ENCODE results near the gene KCNIP4.

Gene KCNIP4

DNA sequence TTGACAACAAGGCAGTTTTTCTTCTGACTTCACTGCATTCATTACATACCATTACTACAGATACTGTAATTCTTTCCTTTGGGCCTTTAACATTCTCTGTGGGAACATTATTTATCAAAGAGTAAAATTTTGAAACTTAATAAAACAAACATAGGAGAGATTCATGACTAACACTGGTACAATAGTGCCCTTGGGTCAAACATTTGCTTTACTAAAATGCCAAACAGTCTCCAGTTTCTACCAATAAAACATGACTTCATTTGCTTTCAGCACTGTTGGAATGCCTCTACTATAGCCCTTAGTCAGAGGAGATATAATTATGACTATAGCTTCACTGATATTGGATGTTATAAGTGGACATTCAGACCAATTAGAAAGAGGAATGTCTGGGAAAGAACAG lies 766.9 kb downstream of the KCNIP4 start:
- DNase-seq (ENCODE audit: low spot score): no peak

DNA sequence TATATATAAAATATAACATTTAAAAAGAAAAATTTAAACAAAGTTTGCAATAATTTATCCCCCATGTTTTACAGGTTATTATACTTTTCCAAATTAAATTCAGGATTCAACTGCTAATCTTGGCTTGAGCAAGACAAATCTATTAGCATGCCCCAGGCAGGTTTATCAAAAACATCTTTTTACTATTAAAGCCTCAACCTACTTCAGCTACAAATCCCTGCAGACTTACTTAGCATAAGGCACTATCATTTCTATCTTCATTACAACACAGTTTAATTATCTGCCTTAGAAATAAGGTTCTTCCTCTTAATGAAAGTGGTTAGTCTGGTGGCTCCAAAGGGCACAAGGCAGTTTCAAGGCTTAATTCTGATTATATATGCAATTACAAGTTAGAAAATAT lies 770.7 kb downstream of the KCNIP4 start:
- no peak for DNase-seq (ENCODE audit: low spot score)

GRCh38 chr4:21177092-21177491 lies 771.5 kb downstream of the KCNIP4 start:
- no peak for DNase-seq (ENCODE audit: low spot score)

DNA sequence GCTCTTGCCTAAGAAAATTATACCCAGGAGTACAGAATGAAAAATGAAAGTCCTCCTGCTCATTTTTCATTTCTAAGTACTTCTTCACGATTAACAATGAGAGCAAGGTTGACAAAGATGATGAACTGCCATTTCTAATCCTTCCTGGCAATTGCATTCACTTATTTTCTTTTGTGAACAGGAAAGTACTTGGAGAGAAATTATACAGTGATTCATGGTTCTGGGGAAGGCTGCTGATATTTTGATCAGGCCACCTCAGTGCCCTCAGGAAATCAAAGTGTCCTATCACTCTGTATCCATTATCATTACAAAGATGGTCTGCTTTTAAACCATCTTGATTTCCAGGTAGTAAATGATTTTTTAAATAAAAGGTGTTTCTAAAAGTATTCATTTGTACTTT lies 780.9 kb downstream of the KCNIP4 start:
- DNase-seq (ENCODE audit: low spot score): no peak

DNA sequence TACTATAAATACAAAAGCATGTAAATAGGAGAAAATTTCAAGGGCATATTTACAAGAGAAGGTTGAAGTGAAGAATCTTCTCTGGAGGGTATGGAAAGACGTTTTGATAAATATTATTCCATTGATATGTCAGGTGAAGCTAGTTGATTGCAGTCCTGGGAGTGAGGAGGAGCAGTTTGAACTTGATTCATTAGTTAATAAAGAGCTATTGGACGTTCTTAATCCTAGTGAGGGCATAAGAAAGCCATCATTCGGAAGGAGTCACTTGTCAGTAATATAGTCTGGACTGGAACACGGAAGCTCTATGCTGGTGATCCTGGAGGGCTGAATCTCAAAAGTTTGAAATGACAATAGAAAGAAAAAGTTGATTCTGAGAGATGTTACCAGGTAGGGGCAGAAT lies 793.2 kb downstream of the KCNIP4 start:
- no peak for DNase-seq (ENCODE audit: low spot score)

GRCh38 chr4:21139327-21139726 lies 809.2 kb downstream of the KCNIP4 start:
- DNase-seq (ENCODE audit: low spot score): no peak

- DNase-seq (ENCODE audit: low spot score): no peak
Measured at GRCh38 chr4:21136051-21136630, 812.4 kb downstream of the KCNIP4 start.

DNA sequence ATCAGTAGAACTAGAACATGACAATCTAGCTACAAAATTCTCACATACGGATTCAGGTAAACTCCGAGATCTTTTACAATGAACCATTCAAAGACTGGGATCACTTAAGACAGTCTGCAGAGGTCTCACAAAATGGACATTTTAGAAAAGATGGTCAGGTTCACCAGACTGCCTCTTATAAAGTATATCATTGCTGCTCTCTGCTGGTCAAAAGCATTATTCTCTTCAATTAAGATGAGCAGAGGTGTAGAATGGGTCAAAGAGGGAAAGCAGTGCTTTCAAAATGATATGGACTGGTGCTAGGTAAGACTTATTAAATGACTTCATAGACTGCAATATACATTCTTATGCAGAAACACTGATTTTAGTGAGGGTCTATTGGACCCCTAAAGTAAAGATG lies 813.6 kb downstream of the KCNIP4 start:
- DNase-seq (ENCODE audit: low spot score): no peak

DNA sequence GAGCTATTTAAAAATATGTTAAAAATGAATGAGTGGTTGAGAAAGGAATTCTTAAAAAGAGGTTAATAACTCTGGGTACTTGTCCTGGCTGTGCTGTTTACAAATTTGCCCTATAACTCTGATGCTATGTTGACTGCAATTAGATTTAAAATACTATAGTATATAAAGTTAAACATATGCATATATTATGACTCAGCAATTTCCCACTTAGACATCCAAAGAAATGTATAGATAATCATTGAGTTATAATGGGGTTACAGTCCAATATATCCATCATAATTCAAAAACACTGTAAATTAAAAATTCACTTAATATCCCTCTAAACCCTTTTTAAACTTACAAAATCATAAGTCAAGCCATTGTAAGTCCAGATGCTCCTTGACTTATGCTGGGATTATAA lies 818.0 kb downstream of the KCNIP4 start:
- no peak for DNase-seq (ENCODE audit: low spot score)

- no peak for DNase-seq (ENCODE audit: low spot score)
Measured at GRCh38 chr4:21126014-21126512, 822.5 kb downstream of the KCNIP4 start.

DNA sequence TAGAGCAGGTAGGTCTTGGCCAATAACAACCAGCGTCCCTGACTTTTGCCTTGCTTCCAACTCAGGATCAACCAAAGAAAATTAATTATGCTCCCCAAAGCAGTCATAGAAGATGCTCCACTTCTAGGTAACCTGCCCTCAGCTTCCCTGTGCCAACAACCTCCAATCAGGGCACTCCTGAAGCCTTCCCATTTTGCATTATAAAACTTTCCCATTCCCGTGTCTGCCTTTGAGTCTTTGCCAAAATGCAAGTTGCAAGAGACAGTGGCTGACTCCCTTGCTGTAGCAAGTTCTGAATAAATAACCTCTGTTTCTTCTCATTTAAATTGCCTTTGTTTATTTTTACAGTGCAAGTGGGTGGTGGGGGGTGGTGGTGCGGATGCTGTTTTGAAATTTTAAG lies 830.3 kb downstream of the KCNIP4 start:
- DNase-seq (ENCODE audit: low spot score): no peak

- DNase-seq (ENCODE audit: low spot score): no peak
Measured at GRCh38 chr4:21117541-21118180, 830.9 kb downstream of the KCNIP4 start.

DNA sequence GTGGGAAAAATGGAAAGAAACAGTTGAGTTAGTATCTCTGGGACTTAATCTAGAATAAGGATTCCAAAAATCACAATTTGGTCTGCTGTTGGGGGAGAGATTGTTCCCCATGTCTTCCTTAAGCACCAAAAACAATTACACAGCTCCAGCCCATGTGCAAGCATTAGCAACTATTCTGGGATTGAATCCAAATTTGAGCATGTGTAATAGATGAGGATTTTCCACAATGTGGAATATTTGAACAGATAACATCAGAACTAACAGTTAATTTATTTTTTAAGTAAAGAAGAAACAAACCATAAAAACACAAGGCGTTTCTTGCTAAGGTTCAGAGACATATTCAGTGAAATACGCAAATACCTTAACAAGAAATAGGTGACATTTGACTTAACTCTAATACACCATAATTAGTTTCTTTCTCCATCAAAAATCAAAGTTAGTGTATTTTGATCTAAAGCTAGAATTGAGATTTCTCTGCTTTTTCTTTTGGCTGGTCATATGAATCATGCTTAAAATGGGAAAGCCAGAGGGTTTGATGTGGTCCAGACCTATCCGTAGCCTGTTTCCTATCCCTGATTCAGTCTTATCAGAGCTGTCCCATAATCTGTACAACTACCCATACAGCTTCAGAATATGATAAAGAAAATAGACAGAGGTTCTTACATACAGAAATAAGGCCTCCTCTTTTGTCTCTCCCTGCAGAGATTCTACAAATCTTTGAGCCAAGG lies 834.9 kb downstream of the KCNIP4 start:
- DNase-seq (ENCODE audit: low spot score): no peak

DNA sequence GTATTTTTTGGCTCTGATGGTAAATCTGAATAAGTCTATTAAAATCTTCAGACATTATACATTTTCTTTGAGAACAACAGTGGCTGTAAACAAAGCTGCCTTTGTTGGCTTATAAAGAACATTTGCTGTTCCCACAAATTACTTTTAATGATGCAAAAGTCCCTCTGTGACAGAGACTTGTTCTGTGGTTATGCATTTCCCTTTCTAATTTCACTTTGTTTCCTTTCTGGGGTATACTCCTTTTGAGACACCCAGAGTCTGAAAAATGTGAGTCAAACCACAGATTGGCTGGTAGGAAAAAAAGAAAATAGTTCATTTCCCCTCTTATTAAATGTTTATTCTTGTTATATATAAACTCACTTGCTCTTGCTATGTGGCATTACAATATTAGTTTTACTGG lies 845.9 kb downstream of the KCNIP4 start:
- DNase-seq (ENCODE audit: low spot score): no peak

GRCh38 chr4:21097865-21098264 lies 850.7 kb downstream of the KCNIP4 start:
- no peak for DNase-seq (ENCODE audit: low spot score)

- DNase-seq (ENCODE audit: low spot score): no peak
Measured at GRCh38 chr4:21097026-21097425, 851.5 kb downstream of the KCNIP4 start.

DNA sequence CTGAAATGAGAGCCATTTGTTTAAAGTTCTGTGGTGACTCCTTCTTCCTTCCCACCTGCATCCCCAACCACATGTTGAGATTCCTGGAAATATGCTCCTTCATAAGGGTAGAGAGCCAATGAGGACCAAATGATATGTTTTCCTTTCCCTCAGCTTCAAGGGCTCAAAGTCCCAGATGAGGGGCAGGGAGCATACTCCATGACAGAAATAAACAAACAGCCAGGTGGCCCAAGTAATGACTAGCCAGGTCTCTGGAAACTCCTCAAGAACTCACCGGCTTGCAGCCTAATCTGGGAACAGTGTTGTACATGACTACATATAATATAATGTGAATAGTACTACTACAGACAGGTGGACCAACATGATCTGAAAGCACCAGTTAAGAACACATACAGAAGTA lies 856.0 kb downstream of the KCNIP4 start:
- DNase-seq (ENCODE audit: low spot score): no peak

- DNase-seq (ENCODE audit: low spot score): no peak
Measured at GRCh38 chr4:21090094-21090666, 858.4 kb downstream of the KCNIP4 start.

DNA sequence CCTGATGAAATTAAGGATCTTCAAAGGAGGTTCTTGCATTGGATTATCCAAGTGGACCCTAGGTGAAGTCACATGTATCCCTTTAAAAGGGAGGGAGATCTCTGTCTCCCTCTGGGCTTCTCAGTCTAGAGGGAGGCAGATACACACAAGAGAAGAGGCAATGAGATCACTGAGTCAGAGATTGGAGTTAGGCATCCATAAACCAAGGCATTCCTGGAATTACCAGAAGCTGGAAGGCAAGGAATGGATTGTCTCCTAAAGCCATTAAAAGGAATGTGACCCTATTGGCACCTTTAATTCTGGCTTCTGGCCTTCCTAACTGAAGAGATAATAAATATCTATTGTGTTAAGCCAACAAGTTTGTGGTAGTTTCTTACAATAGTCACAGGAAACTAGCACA lies 865.2 kb downstream of the KCNIP4 start:
- no peak for DNase-seq (ENCODE audit: low spot score)

- DNase-seq (ENCODE audit: low spot score): no peak
Measured at GRCh38 chr4:21077967-21078366, 870.6 kb downstream of the KCNIP4 start.

GRCh38 chr4:21067351-21067750 lies 881.2 kb downstream of the KCNIP4 start:
- DNase-seq (ENCODE audit: low spot score): no peak

- no peak for DNase-seq (ENCODE audit: low spot score)
Measured at GRCh38 chr4:21061902-21062301, 886.7 kb downstream of the KCNIP4 start.

- DNase-seq (ENCODE audit: low spot score): no peak
Measured at GRCh38 chr4:21046141-21046540, 902.4 kb downstream of the KCNIP4 start.

Measured in left forelimb (tissue), 1 donor.